ENCODE data around the gene KIF12. TPM values are rescaled to one million over a fixed set of nuclear protein-coding genes. Genes with fewer than 3 reads are reported as not detected.

Gene KIF12
- total RNA-seq = 4.8 TPM
- long read RNA-seq, partial matches to known transcripts = 5 of 13 reads
- long read RNA-seq, other reads (novel, unspliced or antisense) = 8 of 13 reads

GRCh38 chr9:114098936-114099668, at the start of gene KIF12:
KIF12 (minus strand) TSS chr9:114099292; CDS start chr9:114099276, 16 bp downstream.
- no peak within 1 kb of the TSS for H3K27ac ChIP-seq
- intact Hi-C loops (cut with DNase I) = no loop called here
- peaks cover 14% of the 10 kb centered on the region for H3K4me1 ChIP-seq
- DNase-seq (no peak), ATAC-seq (peak; percentile 10 to 24)
- no peak for TF ChIP-seq CTCF (IDR thresholded peaks at IDR 0.05)
- peaks cover 22% of the 10 kb centered on the region for H3K27me3 ChIP-seq (ENCODE audit: low read depth)
- no peaks in the 10 kb centered on the region for H3K9me3 ChIP-seq
- no peaks in the 10 kb centered on the region for H3K36me3 ChIP-seq
- peak within 1 kb of the TSS; percentile 58 for H3K4me3 ChIP-seq

- intact Hi-C loops (cut with DNase I) = no loop called here
- no peaks in the 10 kb centered on the region for H3K27me3 ChIP-seq (ENCODE audit: low read depth)
- ATAC-seq (no peak), DNase-seq (no peak)
- TF ChIP-seq CTCF (IDR thresholded peaks at IDR 0.05) = no peak
- no peak overlapping the region for H3K4me3 ChIP-seq
- peaks cover 5% of the 10 kb centered on the region for H3K4me1 ChIP-seq
- H3K36me3 ChIP-seq = no peaks in the 10 kb centered on the region
- no peaks in the 10 kb centered on the region for H3K9me3 ChIP-seq
- no peak overlapping the region for H3K27ac ChIP-seq
Observed at GRCh38 chr9:114146735-114147134, 47.6 kb upstream of the KIF12 start.

GRCh38 chr9:114143234-114143633, 44.1 kb upstream of the KIF12 start:
- Histone ChIP-seq H3K36me3 (no peaks in the 10 kb centered on the region), H3K4me3 (no peak overlapping the region), H3K27ac (no peak overlapping the region), H3K27me3 (ENCODE audit: low read depth) (no peaks in the 10 kb centered on the region), H3K4me1 (peaks cover 30% of the 10 kb centered on the region), H3K9me3 (no peaks in the 10 kb centered on the region)
- DNase-seq (no peak), ATAC-seq (no peak)
- no peak for TF ChIP-seq CTCF (IDR thresholded peaks at IDR 0.05)
- intact Hi-C loops (cut with DNase I) = no loop called here

GRCh38 chr9:114141553-114142402, 42.7 kb upstream of the KIF12 start:
- intact Hi-C loops (cut with DNase I) = no loop called here
- no peak overlapping the region for H3K27ac ChIP-seq
- no peak for DNase-seq
- H3K9me3 ChIP-seq = no peaks in the 10 kb centered on the region
- no peak for ATAC-seq
- H3K4me3 ChIP-seq = no peak overlapping the region
- H3K36me3 ChIP-seq = no peaks in the 10 kb centered on the region
- TF ChIP-seq CTCF (IDR thresholded peaks at IDR 0.05) = no peak
- H3K4me1 ChIP-seq = peaks cover 30% of the 10 kb centered on the region
- H3K27me3 ChIP-seq (ENCODE audit: low read depth) = no peaks in the 10 kb centered on the region

GRCh38 chr9:114140850-114141249, 41.8 kb upstream of the KIF12 start:
- DNase-seq (no peak), ATAC-seq (no peak)
- H3K4me1 ChIP-seq = peaks cover 30% of the 10 kb centered on the region
- no peaks in the 10 kb centered on the region for H3K36me3 ChIP-seq
- H3K9me3 ChIP-seq = no peaks in the 10 kb centered on the region
- H3K27me3 ChIP-seq (ENCODE audit: low read depth) = no peaks in the 10 kb centered on the region
- H3K27ac ChIP-seq = no peak overlapping the region
- H3K4me3 ChIP-seq = no peak overlapping the region
- intact Hi-C loops (cut with DNase I) = no loop called here
- TF ChIP-seq CTCF (IDR thresholded peaks at IDR 0.05) = no peak

All from lower lobe of right lung (tissue), 2 donors.